A673 (cell line): ENCODE data around the gene LARP4B. TPM values are rescaled to one million over a fixed set of nuclear protein-coding genes. Genes with fewer than 3 reads are reported as not detected.

Experiments
- BruUV-seq: library from RNA; stranded (reverse); fragments of 400-500 nt; replicated peaks from 2 replicates; lab custom pipeline; 2021; lab: Mats Ljungman, UMichigan
- CTCF ChIA-PET: fragments of 300-600 bp; sonication (Branson Sonifier 250); formaldehyde crosslinking; loops from one replicate; lab custom pipeline; 2022; ENCODE audit warnings: antibody characterized with exemption; lab: Charles Lee
- POLR2A ChIA-PET: fragments of 300-600 bp; sonication (Branson Sonifier 250); formaldehyde crosslinking; loops from one replicate; lab custom pipeline; 2022; ENCODE audit warnings: antibody characterized with exemption; ENCODE audit not compliant: low non-redundant PET; lab: Charles Lee
- DNase-seq: peaks from one replicate; pipeline ENCODE4 v3.0.0-alpha.2; 2015; ENCODE audit warnings: low spot score
- H3K27ac ChIP-seq: fragments of 200-600 bp; sonication (generic); 2 replicates; pipeline ENCODE4 v1.5.1; 2016; ENCODE audit warnings: mixed run types, low read depth, mild to moderate bottlenecking, mixed read lengths, antibody characterized with exemption, low read length; ENCODE audit not compliant: poor library complexity, severe bottlenecking
- H3K27me3 ChIP-seq: fragments of 200-600 bp; sonication (generic); replicated peaks from 2 replicates; pipeline ENCODE4 v1.6.1; 2017; ENCODE audit warnings: mixed run types, low read depth, mild to moderate bottlenecking, mixed read lengths, antibody characterized with exemption, low read length; ENCODE audit not compliant: insufficient read depth, poor library complexity
- H3K36me3 ChIP-seq: fragments of 200-600 bp; sonication (generic); 2 replicates; pipeline ENCODE4 v1.6.1; 2016; ENCODE audit warnings: mixed run types, mild to moderate bottlenecking, mixed read lengths, antibody characterized with exemption, low read length; ENCODE audit not compliant: insufficient read depth, poor library complexity, severe bottlenecking
- H3K4me1 ChIP-seq: fragments of 200-600 bp; sonication (generic); 2 replicates; pipeline ENCODE4 v1.6.1; 2017; ENCODE audit warnings: mixed run types, mild to moderate bottlenecking, mixed read lengths, antibody characterized with exemption, low read length; ENCODE audit not compliant: insufficient read depth, poor library complexity, severe bottlenecking
- H3K4me3 ChIP-seq: fragments of 200-600 bp; sonication (generic); 2 replicates; pipeline ENCODE4 v1.5.1; 2016; ENCODE audit warnings: low read depth, mixed run types, mild to moderate bottlenecking, mixed read lengths, low read length; ENCODE audit not compliant: poor library complexity, severe bottlenecking
- H3K9me3 ChIP-seq: fragments of 200-600 bp; sonication (generic); 2 replicates; pipeline ENCODE4 v1.6.1; 2016; ENCODE audit warnings: mixed run types, low read depth, mild to moderate bottlenecking, mixed read lengths, antibody characterized with exemption, low read length; ENCODE audit not compliant: poor library complexity, severe bottlenecking
- CTCF ChIP-seq: fragments of 300-800, 200-600 bp; sonication (generic); conservative IDR thresholded peaks from 2 replicates; pipeline ENCODE4 v1.5.1; 2017; ENCODE audit warnings: low read depth, mild to moderate bottlenecking, antibody characterized with exemption, low read length, moderate library complexity, mixed read lengths
- EZH2 ChIP-seq: fragments of 200-600 bp; sonication (generic); IDR thresholded peaks from 2 replicates; pipeline ENCODE4 v1.6.1; 2017; ENCODE audit warnings: borderline replicate concordance, low read depth, mild to moderate bottlenecking, mixed read lengths, antibody characterized with exemption, low read length; ENCODE audit not compliant: poor library complexity, severe bottlenecking
- intact Hi-C: fragments of 100-400 bp; cut with micrococcal nuclease; formaldehyde crosslinking; loops from one replicate; pipeline ENCODE4 v1.10.0; 2022; ENCODE audit not compliant: unreplicated experiment
- total RNA-seq: library from RNA; stranded (reverse); gene quantifications from 2 replicates; pipeline ENCODE4 v1.2.3, GENCODE V29; 2021

Gene LARP4B
- total RNA-seq, 1 experiment from 2014 or later = 101 TPM

- Histone ChIP-seq H3K9me3 (no peaks in the 10 kb centered on the region), H3K4me3 (no peak overlapping the region), H3K27ac (no peak overlapping the region), H3K27me3 (no peaks in the 10 kb centered on the region), H3K4me1 (peaks cover 16% of the 10 kb centered on the region), H3K36me3 (no peaks in the 10 kb centered on the region)
- intact Hi-C loops = no loop called here
- ChIA-PET POLR2A (no interaction called here), CTCF (no interaction called here)
- TF ChIP-seq EZH2 (no peak), CTCF (no peak)
- no TSS peak for BruUV-seq
- DNase-seq = no peak
Measured at GRCh38 chr10:970311-971149, 39.0 kb upstream of the LARP4B start.

DNA sequence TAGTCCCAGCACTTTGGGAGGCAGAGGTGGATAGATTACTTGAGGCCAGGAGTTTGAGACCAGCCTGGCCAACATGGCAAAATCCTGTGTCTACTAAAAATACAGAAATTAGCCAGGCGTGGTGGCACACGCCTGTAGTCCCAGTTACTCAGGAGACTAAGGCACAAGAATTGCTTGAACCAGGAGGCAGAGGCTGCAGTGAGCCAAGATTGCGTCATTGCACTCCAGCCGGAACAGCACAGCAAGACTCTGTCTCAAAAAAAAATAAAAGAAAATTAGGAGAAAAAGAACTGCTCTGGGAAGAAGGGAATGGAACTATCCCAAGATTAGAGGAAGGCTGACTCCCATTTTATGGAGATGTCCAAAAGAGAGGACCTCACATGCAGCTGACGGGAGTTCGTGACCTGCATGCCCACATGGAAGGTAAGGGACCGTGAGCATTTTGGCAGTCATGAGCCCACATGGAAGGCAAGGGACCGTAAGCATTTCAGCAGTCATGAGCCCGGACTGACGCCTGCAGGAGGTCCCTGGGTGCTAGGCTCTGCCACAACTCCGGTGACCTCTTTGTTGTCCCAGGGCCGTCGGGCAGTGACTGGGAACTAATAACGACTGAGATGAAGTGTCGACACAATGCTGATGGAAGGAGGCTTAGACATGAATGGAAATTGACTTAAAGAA lies 38.1 kb upstream of the LARP4B start:
- H3K36me3 ChIP-seq = no peaks in the 10 kb centered on the region
- BruUV-seq = no TSS peak
- POLR2A ChIA-PET = no interaction called here
- peaks cover 16% of the 10 kb centered on the region for H3K4me1 ChIP-seq
- TF ChIP-seq CTCF (no peak), EZH2 (no peak)
- H3K27me3 ChIP-seq = no peaks in the 10 kb centered on the region
- intact Hi-C loops = no loop called here
- CTCF ChIA-PET = no interaction called here
- no peaks in the 10 kb centered on the region for H3K9me3 ChIP-seq
- H3K27ac ChIP-seq = no peak overlapping the region
- DNase-seq = no peak
- H3K4me3 ChIP-seq = no peak overlapping the region

GRCh38 chr10:968546-969199 lies 37.2 kb upstream of the LARP4B start:
- BruUV-seq = no TSS peak
- Histone ChIP-seq H3K4me3 (no peak overlapping the region), H3K4me1 (peaks cover 11% of the 10 kb centered on the region), H3K36me3 (no peaks in the 10 kb centered on the region), H3K9me3 (no peaks in the 10 kb centered on the region), H3K27ac (no peak overlapping the region), H3K27me3 (no peaks in the 10 kb centered on the region)
- TF ChIP-seq EZH2 (no peak), CTCF (no peak)
- intact Hi-C loops = no loop called here
- POLR2A ChIA-PET = no interaction called here
- DNase-seq = no peak
- CTCF ChIA-PET = no interaction called here
